GM12874 (cell line): ENCODE results near the gene PSME3.

Experiments used
- TF ChIP-seq, protein P1 (sequence below): IDR thresholded peaks from 2 replicates; pipeline ENCODE4 v1.5.1; 2011; ENCODE audit warnings: low read depth, mild to moderate bottlenecking, control low read depth, low read length, moderate library complexity; ENCODE audit not compliant: insufficient read depth

PSME3 gene, protein sequence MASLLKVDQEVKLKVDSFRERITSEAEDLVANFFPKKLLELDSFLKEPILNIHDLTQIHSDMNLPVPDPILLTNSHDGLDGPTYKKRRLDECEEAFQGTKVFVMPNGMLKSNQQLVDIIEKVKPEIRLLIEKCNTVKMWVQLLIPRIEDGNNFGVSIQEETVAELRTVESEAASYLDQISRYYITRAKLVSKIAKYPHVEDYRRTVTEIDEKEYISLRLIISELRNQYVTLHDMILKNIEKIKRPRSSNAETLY

DNA sequence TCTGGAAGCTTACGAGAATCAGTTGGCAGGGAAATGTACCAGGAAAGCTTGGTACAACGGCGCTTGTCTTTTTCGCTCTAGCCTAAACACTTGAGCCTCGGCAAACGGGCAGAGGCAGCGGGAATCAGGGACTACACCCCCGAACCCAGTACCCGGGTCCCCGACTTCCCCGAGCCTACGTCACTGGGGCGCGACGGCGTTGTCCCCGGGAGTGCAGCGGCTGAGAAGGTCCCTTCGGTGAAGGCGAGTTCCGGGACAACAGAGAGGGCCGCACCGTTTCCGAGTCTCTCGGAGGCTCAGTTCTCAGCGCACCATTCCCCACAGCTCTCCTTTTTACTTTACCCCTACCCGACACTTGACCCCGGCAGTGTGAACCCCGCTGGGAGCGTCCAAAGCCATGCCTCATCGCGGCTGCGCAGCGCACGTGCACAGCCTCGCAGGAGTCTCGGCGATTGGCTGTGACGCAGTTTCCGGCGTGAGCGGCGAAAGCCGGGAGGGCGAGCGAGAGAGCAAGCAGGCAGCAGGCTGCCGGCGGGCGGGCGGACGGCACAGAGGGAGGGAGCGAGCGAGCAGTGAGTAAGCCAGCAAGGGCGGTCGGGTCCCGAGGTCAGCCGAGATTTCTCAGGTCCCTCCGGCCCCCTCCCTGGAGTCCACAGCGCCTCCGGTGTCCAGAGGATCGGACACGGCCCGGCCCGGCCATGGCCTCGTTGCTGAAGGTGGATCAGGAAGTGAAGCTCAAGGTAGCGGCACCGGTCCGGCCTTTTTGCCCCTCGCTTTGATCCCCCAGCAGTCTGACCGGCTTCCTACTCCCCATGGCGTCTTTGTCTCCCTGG, at the start of gene PSME3:
Gene PSME3 (plus strand): TSS at position 464 of the 833 bp plus-strand sequence. CDS start 235 bp downstream, at position 699.
- TF ChIP-seq, protein P1, sequence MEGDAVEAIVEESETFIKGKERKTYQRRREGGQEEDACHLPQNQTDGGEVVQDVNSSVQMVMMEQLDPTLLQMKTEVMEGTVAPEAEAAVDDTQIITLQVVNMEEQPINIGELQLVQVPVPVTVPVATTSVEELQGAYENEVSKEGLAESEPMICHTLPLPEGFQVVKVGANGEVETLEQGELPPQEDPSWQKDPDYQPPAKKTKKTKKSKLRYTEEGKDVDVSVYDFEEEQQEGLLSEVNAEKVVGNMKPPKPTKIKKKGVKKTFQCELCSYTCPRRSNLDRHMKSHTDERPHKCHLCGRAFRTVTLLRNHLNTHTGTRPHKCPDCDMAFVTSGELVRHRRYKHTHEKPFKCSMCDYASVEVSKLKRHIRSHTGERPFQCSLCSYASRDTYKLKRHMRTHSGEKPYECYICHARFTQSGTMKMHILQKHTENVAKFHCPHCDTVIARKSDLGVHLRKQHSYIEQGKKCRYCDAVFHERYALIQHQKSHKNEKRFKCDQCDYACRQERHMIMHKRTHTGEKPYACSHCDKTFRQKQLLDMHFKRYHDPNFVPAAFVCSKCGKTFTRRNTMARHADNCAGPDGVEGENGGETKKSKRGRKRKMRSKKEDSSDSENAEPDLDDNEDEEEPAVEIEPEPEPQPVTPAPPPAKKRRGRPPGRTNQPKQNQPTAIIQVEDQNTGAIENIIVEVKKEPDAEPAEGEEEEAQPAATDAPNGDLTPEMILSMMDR: no peak

DNA sequence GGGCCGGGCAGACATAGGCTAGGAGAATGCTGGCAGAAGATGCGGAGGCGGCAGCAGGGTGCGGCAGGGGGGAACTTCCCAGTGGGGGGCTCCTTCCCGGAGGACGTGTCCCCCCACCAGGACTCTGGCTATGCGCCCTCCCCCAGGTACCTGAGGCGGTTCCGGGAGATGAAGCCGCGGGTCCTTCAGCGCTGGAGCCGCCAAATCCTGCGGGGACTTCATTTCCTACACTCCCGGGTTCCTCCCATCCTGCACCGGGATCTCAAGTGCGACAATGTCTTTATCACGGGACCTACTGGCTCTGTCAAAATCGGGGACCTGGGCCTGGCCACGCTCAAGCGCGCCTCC, 49.4 kb upstream of the PSME3 start:
- TF ChIP-seq, protein P1: no peak

DNA sequence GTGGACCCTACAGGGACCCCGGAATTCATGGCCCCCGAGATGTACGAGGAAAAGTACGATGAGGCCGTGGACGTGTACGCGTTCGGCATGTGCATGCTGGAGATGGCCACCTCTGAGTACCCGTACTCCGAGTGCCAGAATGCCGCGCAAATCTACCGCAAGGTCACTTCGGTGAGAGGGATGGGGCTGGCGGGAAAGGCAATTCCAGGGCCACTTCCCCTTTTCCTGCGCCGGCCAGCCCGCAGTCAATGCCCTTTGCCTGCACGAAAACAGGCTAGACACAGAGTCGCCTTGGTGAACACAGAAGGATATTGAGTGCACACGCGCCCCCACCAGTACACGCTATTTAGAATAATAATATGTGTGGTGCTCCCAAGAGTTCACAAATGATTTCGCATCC, 48.8 kb upstream of the PSME3 start:
- TF ChIP-seq, protein P1: no peak

DNA sequence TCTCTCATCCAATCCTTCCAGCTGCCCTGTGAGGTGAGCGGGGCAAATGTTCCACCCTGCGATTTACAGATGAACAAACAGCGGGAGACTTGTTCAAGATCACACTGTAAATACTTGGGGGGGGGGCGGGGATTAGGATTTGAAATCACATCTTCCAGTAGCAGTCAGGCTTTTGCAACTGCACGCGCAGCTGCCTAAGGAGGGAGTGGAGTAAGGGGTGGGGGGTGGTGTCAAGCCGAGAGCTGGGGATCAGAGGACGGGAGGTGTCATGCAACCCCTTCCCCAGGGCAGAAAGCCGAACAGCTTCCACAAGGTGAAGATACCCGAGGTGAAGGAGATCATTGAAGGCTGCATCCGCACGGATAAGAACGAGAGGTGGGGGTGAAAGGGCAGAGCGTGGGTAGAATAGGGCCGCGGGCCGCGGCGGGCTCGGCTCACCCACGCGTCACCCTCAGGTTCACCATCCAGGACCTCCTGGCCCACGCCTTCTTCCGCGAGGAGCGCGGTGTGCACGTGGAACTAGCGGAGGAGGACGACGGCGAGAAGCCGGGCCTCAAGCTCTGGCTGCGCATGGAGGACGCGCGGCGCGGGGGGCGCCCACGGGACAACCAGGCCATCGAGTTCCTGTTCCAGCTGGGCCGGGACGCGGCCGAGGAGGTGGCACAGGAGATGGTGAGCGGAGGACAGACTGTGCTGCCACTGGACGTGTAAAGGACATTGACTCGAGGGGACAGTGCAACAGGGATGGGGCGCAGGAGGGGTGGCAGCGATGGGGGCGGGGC, 48.2 kb upstream of the PSME3 start:
- TF ChIP-seq, protein P1: no peak

DNA sequence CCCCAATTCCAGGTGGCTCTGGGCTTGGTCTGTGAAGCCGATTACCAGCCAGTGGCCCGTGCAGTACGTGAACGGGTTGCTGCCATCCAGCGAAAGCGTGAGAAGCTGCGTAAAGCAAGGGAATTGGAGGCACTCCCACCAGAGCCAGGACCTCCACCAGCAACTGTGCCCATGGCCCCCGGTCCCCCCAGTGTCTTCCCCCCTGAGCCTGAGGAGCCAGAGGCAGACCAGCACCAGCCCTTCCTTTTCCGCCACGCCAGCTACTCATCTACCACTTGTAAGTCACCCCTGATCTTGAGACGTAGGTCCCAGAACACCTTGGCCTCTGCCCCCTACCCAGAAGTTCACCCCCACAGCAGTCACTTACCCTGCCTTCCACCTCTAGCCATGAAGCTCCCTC, 45.9 kb upstream of the PSME3 start:
- TF ChIP-seq, protein P1: no peak

DNA sequence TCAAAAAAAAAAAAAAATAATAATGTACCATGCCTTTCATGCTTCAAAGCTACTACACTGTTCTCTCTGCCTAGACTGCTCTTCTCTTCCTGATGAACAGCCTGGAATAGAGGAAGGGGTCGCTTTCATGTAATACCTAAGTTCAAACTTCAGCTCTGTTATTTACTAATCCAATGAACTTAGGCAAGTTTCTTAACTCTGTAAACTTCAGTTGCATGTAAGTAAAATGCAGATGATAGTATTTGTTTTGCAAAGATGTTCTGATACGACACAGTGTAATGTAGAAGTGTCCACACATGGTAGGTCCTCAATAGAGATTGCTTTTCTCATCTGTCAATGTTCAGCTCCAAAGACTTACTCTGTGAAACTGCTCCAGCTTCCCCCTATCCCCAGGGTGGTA, 41.2 kb upstream of the PSME3 start:
- TF ChIP-seq, protein P1: no peak

DNA sequence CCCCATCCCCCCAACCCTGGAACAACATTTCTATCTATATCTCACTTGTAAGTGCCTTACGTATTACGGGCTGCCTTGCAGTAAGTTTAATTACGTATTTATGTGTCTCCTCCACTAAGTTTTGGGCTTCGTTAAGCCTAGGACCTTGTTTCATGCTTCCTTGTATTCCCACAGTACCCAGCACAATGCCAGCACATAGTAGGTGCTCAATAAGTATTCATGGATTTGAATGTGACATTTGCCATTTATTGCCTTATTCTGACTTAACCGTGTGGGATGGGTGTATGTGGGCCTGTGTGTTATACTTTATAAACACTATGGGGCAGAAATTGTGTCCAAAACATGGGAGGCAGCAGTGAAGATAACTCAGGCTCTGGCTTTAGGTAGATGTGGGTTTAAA, 40.7 kb upstream of the PSME3 start:
- TF ChIP-seq, protein P1: no peak
